K562 (cell line): ENCODE measurements around the gene TMEM184B. TPM values are rescaled to one million over a fixed set of nuclear protein-coding genes. Genes with fewer than 3 reads are reported as not detected.
A peak's percentile ranks its signal among the peaks of the same experiment; 100 is the strongest.

Source experiments
- ATAC-seq: fragments of 200-7000 bp; cut with Tn5 transposase; 3 replicates; pipeline ENCODE4 v1.9.1; 2020; ENCODE audit warnings: moderate library complexity
- BruUV-seq: library from RNA; stranded (reverse); fragments of 400-500 nt; replicated peaks from 2 replicates; lab custom pipeline; 2021; lab: Mats Ljungman, UMichigan
- CTCF ChIA-PET: fragments of 300-600 bp; formaldehyde crosslinking; extraction: SDS; loops from one replicate; lab custom pipeline; 2021; ENCODE audit warnings: low intra/inter-chr PET ratio; lab: Yijun Ruan, JAX
- POLR2A ChIA-PET: fragments of 300-600, 350-650 bp; sonication (Branson Sonifier 250); formaldehyde crosslinking; extraction: SDS; loops from one replicate; lab custom pipeline; 2021; ENCODE audit warnings: antibody characterized with exemption, inconsistent platforms; lab: Yijun Ruan, JAX
- DNase-seq, 4 experiments: peaks; one replicate each; pipeline versions ENCODE4 v3.0.0 to v3.0.0-alpha.2; 2011 to 2018; ENCODE audit warnings: low spot score in 3 of 4, mixed read lengths in 3 of 4; ENCODE audit errors: extremely low read depth in 1 of 4
- FAIRE-seq: peaks from 2 replicates; lab custom pipeline; 2011; peaks lifted over from hg19 to GRCh38; lab: Jason Lieb, UNC
- H2AFZ ChIP-seq: 2 replicates; pipeline ENCODE4 v1.6.0; 2011; ENCODE audit warnings: low read depth, low read length, control low read depth, inconsistent platforms
- H3K27ac ChIP-seq: fragments of 200-600 bp; 3 replicates; pipeline ENCODE4 v1.8.0; 2011; ENCODE audit warnings: low read depth, mild to moderate bottlenecking, control low read depth, inconsistent platforms, low read length, moderate library complexity, mixed read lengths; ENCODE audit errors: extremely low read depth
- H3K27me3 ChIP-seq, 2 experiments: fragments of 300-600 bp in 1 of 2; 2 replicates in 1 of 2; 3 replicates in 1 of 2; pipeline versions ENCODE4 v1.6.0 to v1.8.0; 2011; ENCODE audit warnings: inconsistent platforms in 2 of 2, low read length in 2 of 2, mild to moderate bottlenecking in 1 of 2, mixed read lengths in 1 of 2, moderate library complexity in 1 of 2; ENCODE audit not compliant: control insufficient read depth in 2 of 2, insufficient read depth in 2 of 2
- H3K36me3 ChIP-seq: fragments of 300-600 bp; 3 replicates; pipeline ENCODE4 v1.8.0; 2011; ENCODE audit warnings: mild to moderate bottlenecking, low read length, inconsistent platforms; ENCODE audit not compliant: control insufficient read depth, insufficient read depth
- H3K4me1 ChIP-seq, 2 experiments: fragments of 200-600 bp in 1 of 2; replicated peaks in 1 of 2; 2 replicates in 1 of 2; 3 replicates in 1 of 2; pipeline versions ENCODE4 v1.5.1 to v1.8.0; 2011; ENCODE audit warnings: inconsistent platforms in 2 of 2, low read length in 2 of 2, mild to moderate bottlenecking in 1 of 2, mixed read lengths in 1 of 2, moderate library complexity in 1 of 2; ENCODE audit not compliant: control insufficient read depth in 2 of 2, insufficient read depth in 2 of 2
- H3K4me2 ChIP-seq: 2 replicates; pipeline ENCODE4 v1.6.1; 2011; ENCODE audit warnings: low read length, control low read depth, inconsistent platforms, mixed read lengths; ENCODE audit not compliant: insufficient read depth
- H3K4me3 ChIP-seq: fragments of 200-600 bp; sonication (generic), shearing (Covaris generic); 2 replicates; pipeline ENCODE4 v1.5.1; 2016; ENCODE audit warnings: control low read depth, inconsistent platforms
- H3K79me2 ChIP-seq: fragments of 200-600 bp; 3 replicates; pipeline ENCODE4 v1.8.0; 2011; ENCODE audit warnings: low read length, inconsistent platforms; ENCODE audit not compliant: control insufficient read depth, insufficient read depth
- H3K9ac ChIP-seq, 2 experiments: 2 replicates each; pipeline versions ENCODE4 v1.6.0 to v1.6.1; 2011; ENCODE audit warnings: low read depth in 2 of 2, low read length in 2 of 2, control low read depth in 1 of 2, inconsistent platforms in 1 of 2, mild to moderate bottlenecking in 1 of 2, mixed read lengths in 1 of 2; ENCODE audit not compliant: insufficient read depth in 1 of 2
- H3K9me1 ChIP-seq: one replicate; pipeline ENCODE4 v1.6.0; 2011; ENCODE audit warnings: inconsistent platforms, mild to moderate bottlenecking, low read length, moderate library complexity; ENCODE audit not compliant: control insufficient read depth, insufficient read depth
- H3K9me3 ChIP-seq: replicated peaks from 2 replicates; pipeline ENCODE4 v1.5.1; 2011; ENCODE audit warnings: low read depth, low read length, inconsistent platforms; ENCODE audit not compliant: control insufficient read depth, insufficient read depth
- H4K20me1 ChIP-seq: replicated peaks from 2 replicates; pipeline ENCODE4 v1.6.1; 2011; ENCODE audit warnings: low read length, inconsistent platforms, mixed read lengths; ENCODE audit not compliant: control insufficient read depth, insufficient read depth
- BRF1 ChIP-seq: IDR thresholded peaks from 3 replicates; pipeline ENCODE4 v1.6.1; 2011; ENCODE audit warnings: borderline replicate concordance, mild to moderate bottlenecking; ENCODE audit not compliant: insufficient read length; ENCODE audit errors: extremely low read depth
- CTCF ChIP-seq, 3 experiments: IDR thresholded peaks in 2 of 3; conservative IDR thresholded peaks in 1 of 3; 2 replicates each; pipeline ENCODE4 v1.5.1; 2011 to 2012; ENCODE audit warnings: low read length in 3 of 3, mild to moderate bottlenecking in 3 of 3, control low read depth in 2 of 3, improper control_type of control experiment in 1 of 3, inconsistent platforms in 1 of 3, low read depth in 1 of 3, mixed read lengths in 1 of 3, moderate library complexity in 1 of 3; ENCODE audit not compliant: insufficient read depth in 2 of 3
- PHF20 ChIP-seq: fragments of 450-650 bp; IDR thresholded peaks from 2 replicates; pipeline ENCODE4 v1.6.1; 2018; ENCODE audit not compliant: partially characterized antibody
- POU5F1 ChIP-seq: fragments of 150-350 bp; IDR thresholded peaks from 2 replicates; pipeline ENCODE4 v1.6.1; 2014; ENCODE audit warnings: borderline replicate concordance, low read length, low read depth, mild to moderate bottlenecking; ENCODE audit not compliant: partially characterized antibody
- REST ChIP-seq, 2 experiments: fragments of 450-650 bp; formaldehyde crosslinking in 1 of 2; IDR thresholded peaks; 2 replicates each; pipeline versions ENCODE4 v1.4.0 to v1.6.1; 2014 to 2020; ENCODE audit warnings: mild to moderate bottlenecking in 2 of 2, borderline replicate concordance in 1 of 2, low read depth in 1 of 2
- SMC3 ChIP-seq: conservative IDR thresholded peaks from 2 replicates; pipeline ENCODE4 v1.6.1; 2011; ENCODE audit warnings: low read depth, low read length, improper control_type of control experiment; ENCODE audit not compliant: insufficient read depth
- TEAD1 ChIP-seq, 2 experiments: fragments of 450-650 bp in 1 of 2; sonication (generic) in 1 of 2; formaldehyde crosslinking; IDR thresholded peaks; 2 replicates each; pipeline versions ENCODE4 v1.4.0 to v1.8.0; 2020 to 2022; ENCODE audit warnings: mild to moderate bottlenecking in 2 of 2, missing genetic modification reagents in 1 of 2
- WGBS: fragments of 100-300 bp; shearing (Covaris generic); methylation state at CpG from one replicate; pipeline ENCODE4 v1.1.6; 2016; ENCODE audit warnings: low coverage, mixed read lengths; ENCODE audit not compliant: insufficient coverage; ENCODE audit errors: missing lambda C conversion rate; 5-methylcytosine and 5-hydroxymethylcytosine counted together
- in situ Hi-C: fragments of 300-500 bp; cut with MboI; formaldehyde crosslinking; loops from 4 replicates; pipeline ENCODE4 v1.15.0; 2018; ENCODE audit warnings: inconsistent platforms, mixed read lengths
- intact Hi-C: fragments of 100-400 bp; cut with micrococcal nuclease; formaldehyde crosslinking; loops from 2 replicates; pipeline ENCODE4 v1.14.2; 2022
- polyA plus RNA-seq, 8 experiments: library from polyadenylated mRNA; depleted of rRNA in 4 of 8; stranded (reverse) in 5 of 8; unstranded in 3 of 8; fragments of >200 nt; fragmentation: Nextera tagmentation in 2 of 8; fragmentation: Illumina TruSeq in 1 of 8; extraction: Ambion mirVana in 2 of 8; extraction: Trizol in 1 of 8; gene quantifications; 2 replicates each; pipeline versions ENCODE4 v1.2.1 to v1.2.3, GENCODE V29; 2011 to 2014; ENCODE audit warnings: inconsistent platforms in 1 of 8, missing spikeins in 1 of 8
- total RNA-seq, 7 experiments: library from RNA; depleted of rRNA in 6 of 7; stranded (reverse); fragments of >200 nt in 6 of 7; fragmentation: Illumina TruSeq in 2 of 7; extraction: Trizol in 2 of 7; gene quantifications; 2 replicates each; pipeline versions ENCODE4 v1.2.1 to v1.2.3, GENCODE V29; 2011 to 2021; ENCODE audit warnings: low replicate concordance in 1 of 7

TMEM184B gene
- total and polyA plus RNA-seq, 9 of the 15 experiments (the other 6 are each of a cell fraction or from before 2014, with no cell fraction given): 0.31 to 25.1 (median 6.2) TPM

- Histone ChIP-seq H2AFZ (no peak overlapping the region), H3K4me3 (no peak overlapping the region), H3K4me2 (no peak overlapping the region), H4K20me1 (no peaks in the 10 kb centered on the region), H3K27me3 (no peaks in the 10 kb centered on the region), H3K9ac (no peak overlapping the region), H3K27ac (no peak overlapping the region), H3K79me2 (no peaks in the 10 kb centered on the region), H3K9me1 (no peaks in the 10 kb centered on the region), H3K36me3 (peaks cover 36% of the 10 kb centered on the region; the same call in 2 of the 3 replicates), H3K4me1 (no peaks in the 10 kb centered on the region; a peak in 2 of 5 replicates), H3K9me3 (no peaks in the 10 kb centered on the region)
- POLR2A ChIA-PET: interaction anchor here (0.6 to 1.2 kb wide), 3 partner anchors 12 to 140 kb away, joined by 3 to 4 read pairs (median 3); no protein-coding TSS in a partner anchor
- ATAC-seq (peak; percentile 54; the same call in 2 of the 3 replicates), DNase-seq (peak in 3 of 4 experiments; percentile 17 to 24 (median 22)), FAIRE-seq (no peak)
- WGBS: 83% methylated on average over 7 of the region's 15 CpGs
- intact Hi-C loops (no loop called here), in situ Hi-C loops (no loop called here)
- CTCF ChIA-PET: no interaction called here
- BruUV-seq: no TSS peak
- TF ChIP-seq SMC3: 0 out of 2 replicates have a peak, but pooled peaks have one; percentile 18
- no peak for TF ChIP-seq POU5F1
- TF ChIP-seq REST (IDR thresholded peaks at IDR 0.05; ENCODE audit: borderline replicate concordance): peak; percentile 32; the same call in 1 of the 2 replicates
- no peak for TF ChIP-seq REST (CRISPR knock-in tag; IDR thresholded peaks at IDR 0.05; ENCODE audit: low read depth)
- no peak for TF ChIP-seq PHF20
- TF ChIP-seq CTCF (IDR thresholded peaks at IDR 0.05 in 2 of 3, conservative IDR thresholded peaks at IDR 0.05 in 1 of 3; ENCODE audit: insufficient read depth in 2 of 3, low read depth in 1 of 3, low read length in 3 of 3): peak; percentile 30 to 56 (median 35); a peak in 4 of 6 replicates
- TF ChIP-seq TEAD1 (CRISPR knock-in tag; IDR thresholded peaks at IDR 0.05): no peak
- no peak for TF ChIP-seq BRF1
These were observed 42.5 kb downstream of the TMEM184B start for GRCh38 chr22:38230108-38230825.
